Progenitor cell of endocrine pancreas (in vitro differentiated cells): ENCODE data around the gene TRIML2. TPM values are rescaled to one million over a fixed set of nuclear protein-coding genes. Genes with fewer than 3 reads are reported as not detected.
"Not testable (repeated sequence)": the region's sequence is repeated elsewhere in the genome, so short reads cannot be mapped to it uniquely, and the experiment has no call there.

Experiments used
- DNase-seq: peaks from one replicate; pipeline ENCODE4 v3.0.0; 2021; ENCODE audit warnings: low spot score; ENCODE audit not compliant: unreplicated experiment
- H3K27ac Mint-ChIP-seq: 2 replicates; pipeline ENCODE4 v1.8.0; 2021; ENCODE audit warnings: mild to moderate bottlenecking, moderate library complexity, mixed read lengths
- H3K27me3 Mint-ChIP-seq: 2 replicates; pipeline ENCODE4 v1.8.0; 2021; ENCODE audit warnings: mixed read lengths
- H3K36me3 Mint-ChIP-seq: 2 replicates; pipeline ENCODE4 v1.8.0; 2022; ENCODE audit warnings: mixed read lengths; ENCODE audit not compliant: insufficient read depth
- H3K4me1 Mint-ChIP-seq: 2 replicates; pipeline ENCODE4 v1.8.0; 2021; ENCODE audit warnings: low read depth, mixed read lengths
- H3K4me3 Mint-ChIP-seq: 2 replicates; pipeline ENCODE4 v1.8.0; 2021; ENCODE audit warnings: low read depth, mild to moderate bottlenecking, moderate library complexity, mixed read lengths
- H3K9me3 Mint-ChIP-seq: 2 replicates; pipeline ENCODE4 v1.8.0; 2021; ENCODE audit warnings: low read depth, mixed read lengths
- total RNA-seq: library from RNA; stranded (reverse); gene quantifications from 2 replicates; pipeline ENCODE4 v1.2.1, GENCODE V29; 2021
- TF ChIP-seq, protein P1 (sequence below): fragments of 200-600 bp; sonication (generic); IDR thresholded peaks from one replicate; pipeline ENCODE4 v1.5.0; 2021; ENCODE audit warnings: antibody characterized with exemption, mild to moderate bottlenecking; ENCODE audit not compliant: unreplicated experiment

The TRIML2 gene
- total RNA-seq, 1 donor from 2014 or later = not detected

GRCh38 chr4:188078116-188078515 is 31.3 kb downstream of the TRIML2 start:
- TF ChIP-seq, protein P1, sequence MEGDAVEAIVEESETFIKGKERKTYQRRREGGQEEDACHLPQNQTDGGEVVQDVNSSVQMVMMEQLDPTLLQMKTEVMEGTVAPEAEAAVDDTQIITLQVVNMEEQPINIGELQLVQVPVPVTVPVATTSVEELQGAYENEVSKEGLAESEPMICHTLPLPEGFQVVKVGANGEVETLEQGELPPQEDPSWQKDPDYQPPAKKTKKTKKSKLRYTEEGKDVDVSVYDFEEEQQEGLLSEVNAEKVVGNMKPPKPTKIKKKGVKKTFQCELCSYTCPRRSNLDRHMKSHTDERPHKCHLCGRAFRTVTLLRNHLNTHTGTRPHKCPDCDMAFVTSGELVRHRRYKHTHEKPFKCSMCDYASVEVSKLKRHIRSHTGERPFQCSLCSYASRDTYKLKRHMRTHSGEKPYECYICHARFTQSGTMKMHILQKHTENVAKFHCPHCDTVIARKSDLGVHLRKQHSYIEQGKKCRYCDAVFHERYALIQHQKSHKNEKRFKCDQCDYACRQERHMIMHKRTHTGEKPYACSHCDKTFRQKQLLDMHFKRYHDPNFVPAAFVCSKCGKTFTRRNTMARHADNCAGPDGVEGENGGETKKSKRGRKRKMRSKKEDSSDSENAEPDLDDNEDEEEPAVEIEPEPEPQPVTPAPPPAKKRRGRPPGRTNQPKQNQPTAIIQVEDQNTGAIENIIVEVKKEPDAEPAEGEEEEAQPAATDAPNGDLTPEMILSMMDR = no peak
- Mint-ChIP-seq H3K27ac (no peak overlapping the region), H3K36me3 (no peaks in the 10 kb centered on the region), H3K9me3 (no peaks in the 10 kb centered on the region), H3K4me1 (peaks cover 20% of the 10 kb centered on the region), H3K4me3 (no peak overlapping the region), H3K27me3 (no peaks in the 10 kb centered on the region)
- no peak for DNase-seq

- H3K27ac Mint-ChIP-seq = no peak overlapping the region
- no peaks in the 10 kb centered on the region for H3K36me3 Mint-ChIP-seq
- no peak for DNase-seq
- H3K4me3 Mint-ChIP-seq = no peak overlapping the region
- no peaks in the 10 kb centered on the region for H3K9me3 Mint-ChIP-seq
- peaks cover 7% of the 10 kb centered on the region for H3K4me1 Mint-ChIP-seq
- H3K27me3 Mint-ChIP-seq = no peaks in the 10 kb centered on the region
- TF ChIP-seq, protein P1 = no peak
Observed at GRCh38 chr4:188076169-188076568, 33.2 kb downstream of the TRIML2 start.

DNA sequence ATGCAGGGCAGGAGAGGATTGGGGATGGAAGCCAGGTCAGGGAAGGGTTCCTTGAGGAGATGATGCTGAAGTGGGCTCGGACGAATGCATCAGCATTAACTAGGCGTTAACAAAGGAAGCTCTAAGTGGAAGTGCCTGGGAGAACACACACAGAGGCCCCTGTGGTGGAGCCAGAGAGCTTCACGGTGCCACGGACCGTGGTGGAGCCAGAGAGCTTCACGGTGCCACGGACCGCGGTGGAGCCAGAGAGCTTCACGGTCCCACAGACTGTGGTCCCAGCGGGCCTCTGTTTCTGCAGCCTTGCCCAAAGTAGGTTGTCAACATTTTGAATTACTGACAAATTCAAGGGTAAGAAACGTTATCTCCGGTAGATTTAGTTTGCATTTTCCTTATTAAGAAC is 48.3 kb downstream of the TRIML2 start:
- Mint-ChIP-seq H3K36me3 (no peaks in the 10 kb centered on the region), H3K4me3 (no peak overlapping the region), H3K27me3 (no peaks in the 10 kb centered on the region), H3K9me3 (peaks cover 3% of the 10 kb centered on the region), H3K4me1 (no peaks in the 10 kb centered on the region), H3K27ac (no peak overlapping the region)
- DNase-seq = no peak
- TF ChIP-seq, protein P1 = no peak

GRCh38 chr4:188053302-188053701 is 56.1 kb downstream of the TRIML2 start:
- TF ChIP-seq, protein P1 = no peak
- Mint-ChIP-seq H3K4me3 (no peak overlapping the region), H3K27ac (no peak overlapping the region), H3K27me3 (no peaks in the 10 kb centered on the region), H3K36me3 (no peaks in the 10 kb centered on the region), H3K4me1 (no peaks in the 10 kb centered on the region), H3K9me3 (peaks cover 3% of the 10 kb centered on the region)
- DNase-seq = no peak

DNA sequence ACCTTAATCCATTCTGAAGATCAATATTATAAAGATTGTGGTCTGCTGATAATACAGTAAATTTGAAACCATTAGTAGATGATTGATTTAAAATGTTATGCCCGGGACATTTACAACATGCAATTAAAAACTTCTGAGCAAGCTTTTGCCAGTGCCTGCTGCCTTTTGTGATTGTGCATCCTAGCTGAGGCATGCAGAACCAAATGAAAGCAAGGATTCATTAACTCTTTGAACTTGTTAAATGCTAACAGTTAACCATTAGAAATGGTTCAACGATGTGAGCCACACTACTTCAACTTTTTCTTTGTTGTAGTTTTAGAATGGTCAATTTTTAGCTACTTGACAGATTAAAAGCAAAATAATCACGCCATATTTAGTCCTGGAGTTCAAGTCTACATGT is 62.7 kb downstream of the TRIML2 start:
- no peak overlapping the region for H3K4me3 Mint-ChIP-seq
- TF ChIP-seq, protein P1 = no peak
- no peak overlapping the region for H3K27ac Mint-ChIP-seq
- DNase-seq = no peak
- H3K9me3 Mint-ChIP-seq = peaks cover 5% of the 10 kb centered on the region
- peaks cover 4% of the 10 kb centered on the region for H3K4me1 Mint-ChIP-seq
- H3K27me3 Mint-ChIP-seq = peaks cover 2% of the 10 kb centered on the region
- H3K36me3 Mint-ChIP-seq = no peaks in the 10 kb centered on the region

GRCh38 chr4:188045461-188045860 is 63.9 kb downstream of the TRIML2 start:
- DNase-seq, H3K27me3 Mint-ChIP-seq, H3K27ac Mint-ChIP-seq, H3K9me3 Mint-ChIP-seq, H3K36me3 Mint-ChIP-seq, H3K4me3 Mint-ChIP-seq, H3K4me1 Mint-ChIP-seq: not testable (repeated sequence)
